HG02642 (cell line): ENCODE results near the gene BTBD6.

Source experiments
- ATAC-seq: cut with Tn5 transposase; IDR thresholded peaks from one replicate; pipeline ENCODE4 v1.9.1; 2021; ENCODE audit warnings: mild to moderate bottlenecking; ENCODE audit not compliant: unreplicated experiment, poor library complexity

The BTBD6 gene

DNA sequence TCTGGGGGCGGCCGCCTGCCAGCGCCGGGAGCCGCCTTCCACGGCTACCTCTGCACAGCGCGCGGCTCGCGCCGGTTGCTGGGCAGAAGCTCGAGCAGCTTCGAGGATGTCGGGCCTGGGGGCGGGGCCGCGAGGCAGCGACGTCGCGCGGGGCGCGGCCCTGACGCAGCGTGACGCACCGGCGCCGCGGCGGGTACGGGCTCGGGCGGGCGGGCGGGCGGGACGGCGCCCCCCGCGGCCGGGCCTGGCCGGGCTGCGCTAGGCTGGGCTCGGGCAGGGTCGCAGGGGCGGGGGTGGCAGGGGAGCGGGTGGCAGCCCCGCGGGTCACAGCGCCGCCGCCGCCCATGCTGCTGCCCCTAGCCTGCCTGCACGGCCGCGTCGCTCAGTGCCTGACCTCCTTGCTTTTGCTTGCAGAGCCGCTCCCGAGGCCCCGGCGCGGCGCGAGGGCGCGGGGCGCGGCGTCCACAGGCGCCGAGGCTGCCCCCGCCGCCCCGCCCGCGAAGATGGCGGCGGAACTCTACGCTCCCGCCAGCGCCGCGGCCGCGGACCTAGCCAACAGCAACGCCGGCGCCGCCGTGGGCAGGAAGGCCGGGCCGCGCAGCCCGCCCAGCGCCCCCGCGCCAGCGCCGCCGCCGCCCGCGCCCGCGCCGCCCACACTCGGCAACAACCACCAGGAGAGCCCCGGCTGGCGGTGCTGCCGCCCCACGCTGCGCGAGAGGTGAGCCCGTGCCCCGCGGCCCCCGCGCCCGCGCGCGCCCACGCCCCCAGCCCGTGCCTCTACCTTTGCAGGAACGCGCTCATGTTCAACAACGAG, at the start of gene BTBD6:
Gene BTBD6 (plus strand): TSS at position 166 of the 814 bp plus-strand sequence. CDS start 179 bp downstream, at position 345.
- ATAC-seq: peak; percentile 92

DNA sequence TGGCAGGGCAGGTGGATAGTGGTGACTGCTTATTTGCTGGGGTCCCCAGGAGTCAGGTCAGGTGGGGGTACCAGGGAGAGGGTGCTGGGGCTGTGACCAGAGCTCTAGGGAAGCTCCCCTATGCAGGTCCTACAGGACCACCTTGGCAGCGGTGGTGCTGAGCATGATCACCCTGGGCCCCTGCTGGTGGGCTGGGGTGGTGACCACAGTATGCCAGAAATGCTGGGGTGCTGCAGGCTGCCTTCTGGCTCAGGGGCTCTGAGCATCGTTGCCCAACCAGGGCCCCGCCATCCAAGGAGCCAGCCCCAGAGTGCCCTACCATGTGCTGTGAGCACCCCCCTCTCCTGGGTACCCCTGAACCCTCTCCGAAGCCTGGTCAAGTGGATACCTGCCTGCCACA, 49.7 kb upstream of the BTBD6 start:
- ATAC-seq: no peak

DNA sequence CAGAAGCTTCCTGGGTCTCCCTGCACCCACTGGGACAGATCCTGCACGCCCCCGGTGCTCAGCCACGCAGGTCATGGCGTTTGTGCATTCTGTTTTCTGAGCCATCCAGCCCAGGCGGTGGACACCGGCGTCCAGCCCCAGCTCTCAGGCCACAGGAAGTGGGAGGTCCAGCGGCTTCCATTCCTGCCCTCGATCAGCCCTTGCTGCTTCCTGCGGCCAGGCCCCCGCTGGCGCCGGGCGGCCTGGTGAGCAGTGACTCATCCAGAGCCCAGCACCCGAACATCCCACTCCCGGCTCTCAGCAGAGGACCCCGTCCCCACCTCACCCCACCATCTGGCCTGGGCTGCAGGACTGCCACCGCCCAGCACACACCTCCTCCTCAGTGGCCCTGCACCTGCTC, 49.2 kb upstream of the BTBD6 start:
- ATAC-seq: no peak

DNA sequence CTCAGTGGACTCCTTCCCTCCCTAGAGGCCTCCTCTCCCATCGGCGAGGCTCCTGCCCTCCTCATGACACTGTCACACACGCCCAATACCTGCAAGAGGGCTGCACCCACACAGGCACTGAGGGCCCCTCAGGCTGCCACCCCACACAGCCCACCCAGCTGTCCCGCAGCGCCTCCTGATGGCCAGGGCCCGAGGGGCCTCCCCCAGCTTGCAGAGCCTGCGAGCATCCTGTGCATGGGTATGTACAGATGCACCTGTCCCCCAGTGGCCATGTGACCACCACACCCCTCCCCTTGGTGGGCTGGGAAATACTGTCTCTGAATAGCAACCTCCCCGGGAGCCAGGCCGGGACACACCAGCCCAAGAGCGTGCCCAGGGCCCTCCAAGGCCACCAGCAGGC, 48.3 kb upstream of the BTBD6 start:
- no peak for ATAC-seq

DNA sequence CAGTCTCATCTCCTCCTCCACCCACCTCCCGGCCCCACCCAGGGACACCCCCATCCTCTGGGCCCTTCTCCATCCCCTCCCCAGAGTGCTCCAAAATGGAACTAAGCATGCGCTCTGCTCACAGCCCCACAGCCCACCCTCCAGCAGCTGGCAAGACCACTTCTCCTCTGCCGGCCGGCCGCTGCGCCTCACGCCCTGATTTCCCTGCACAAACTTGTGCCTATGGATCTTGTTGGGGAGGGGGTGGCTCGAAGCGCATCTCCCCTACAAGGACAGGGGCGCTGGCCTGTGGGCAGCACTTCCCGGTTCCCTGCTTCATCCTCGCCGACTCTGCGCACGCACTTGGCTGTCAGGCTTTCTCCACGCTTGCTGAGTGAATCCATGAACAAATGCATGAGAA, 47.7 kb upstream of the BTBD6 start:
- ATAC-seq: no peak

DNA sequence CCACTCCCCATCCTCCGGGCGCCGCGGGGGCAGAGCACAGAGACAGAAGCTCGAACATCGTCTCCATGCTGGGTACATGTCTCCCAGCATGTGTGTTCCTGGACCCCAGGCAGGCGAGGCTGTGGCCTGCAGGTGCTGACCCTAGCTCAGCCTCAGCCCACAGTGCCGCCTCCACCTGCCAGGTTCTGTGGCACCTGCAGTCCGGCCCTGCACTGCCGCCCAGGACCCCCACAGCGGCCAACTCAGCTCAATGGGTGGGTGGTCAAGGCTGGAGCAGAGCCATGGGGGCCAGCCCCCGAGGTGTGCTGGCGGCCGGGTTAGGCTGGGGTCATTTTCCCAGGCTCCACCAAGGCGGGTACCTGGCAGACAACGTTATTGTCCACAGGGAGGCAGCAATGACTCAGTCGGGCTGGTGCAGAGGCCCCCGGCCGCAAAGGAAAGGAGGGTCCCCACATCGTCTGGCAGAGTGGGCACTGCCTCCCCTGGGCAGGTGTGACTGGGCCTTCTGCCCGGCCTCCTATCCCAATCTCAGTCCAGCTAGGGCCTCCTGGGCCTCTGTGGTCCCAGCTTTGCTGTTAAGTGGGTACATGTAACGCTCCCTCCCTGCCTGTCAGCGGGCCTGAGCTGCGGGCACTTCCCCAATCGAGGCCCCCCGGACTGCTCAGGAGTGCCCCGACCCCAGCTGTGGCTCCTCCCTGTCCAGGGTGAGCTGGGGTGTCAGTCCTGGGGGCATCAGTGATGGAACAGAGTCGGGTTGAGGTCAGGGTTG, 47.0 kb upstream of the BTBD6 start:
- no peak for ATAC-seq

DNA sequence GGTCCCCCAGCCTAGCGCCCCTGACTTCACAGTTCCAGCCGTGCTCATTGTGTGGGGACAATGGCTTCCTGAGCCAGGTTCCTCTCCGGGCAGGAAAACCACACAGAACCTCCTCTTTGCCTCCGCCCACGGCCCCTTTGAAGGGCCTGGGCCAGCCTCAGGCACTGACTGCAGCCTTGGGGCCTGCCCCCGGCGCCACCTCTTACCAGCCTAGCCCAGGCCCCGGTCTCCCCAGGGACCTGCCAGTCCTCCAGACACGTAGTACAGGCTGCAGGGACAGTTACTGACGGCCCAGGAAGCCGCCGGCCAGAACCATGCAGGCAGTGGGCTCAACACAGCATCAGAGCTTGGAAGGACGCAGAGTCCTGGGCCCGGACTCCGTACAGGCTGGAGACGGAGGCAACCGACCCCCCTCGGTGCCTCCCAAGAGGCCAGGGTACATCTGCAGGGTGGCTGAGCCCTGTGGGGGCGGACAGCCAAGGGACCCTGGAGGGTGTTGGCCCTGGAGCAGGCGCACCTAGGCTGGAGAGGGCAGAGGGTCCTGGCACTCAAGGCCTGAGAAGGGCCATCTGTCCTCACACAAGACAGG, 46.3 kb upstream of the BTBD6 start:
- ATAC-seq: no peak

DNA sequence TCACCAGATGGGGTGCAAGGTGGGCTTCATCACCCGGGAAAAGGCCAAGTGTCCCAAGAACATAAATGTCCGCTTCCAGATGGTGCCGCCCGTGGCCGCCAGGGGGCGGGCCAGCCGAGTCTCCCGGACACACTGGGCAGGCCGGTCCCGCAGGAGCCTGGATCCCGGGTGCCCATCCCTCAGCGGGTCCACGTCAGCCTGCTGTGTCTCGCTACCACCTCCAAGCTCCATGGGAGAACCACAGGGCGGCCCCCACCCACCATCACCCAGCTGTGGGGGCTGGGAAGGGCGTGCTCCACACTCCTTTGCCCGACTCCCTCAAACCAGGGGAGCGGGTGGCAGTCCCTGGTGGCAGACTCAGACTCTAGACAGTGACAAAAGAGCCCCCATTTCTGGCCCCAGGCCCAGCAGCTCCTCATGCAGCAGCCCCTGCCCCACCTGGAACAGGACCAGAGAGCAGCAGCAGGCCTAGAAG, 45.2 kb upstream of the BTBD6 start:
- ATAC-seq: no peak

DNA sequence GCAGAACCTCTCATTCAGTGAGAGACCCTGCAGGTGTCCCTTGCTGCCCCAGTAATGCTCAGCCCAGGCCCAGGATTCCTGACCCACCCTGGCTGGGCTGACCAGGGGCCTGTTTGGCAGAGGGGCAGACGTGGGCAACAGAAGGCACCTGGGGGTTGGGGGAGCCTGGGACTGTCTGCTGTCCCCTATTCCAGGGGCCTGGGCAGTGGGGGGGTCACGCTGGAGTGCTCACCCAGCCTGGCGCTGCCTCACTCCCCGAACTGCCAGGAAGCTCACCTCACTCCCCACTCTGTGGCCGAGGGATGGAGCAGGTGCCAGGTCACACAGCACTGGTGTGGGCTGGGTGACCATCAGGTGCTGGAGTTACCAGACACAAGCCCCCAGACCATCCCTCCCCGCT, 44.6 kb upstream of the BTBD6 start:
- ATAC-seq: no peak

DNA sequence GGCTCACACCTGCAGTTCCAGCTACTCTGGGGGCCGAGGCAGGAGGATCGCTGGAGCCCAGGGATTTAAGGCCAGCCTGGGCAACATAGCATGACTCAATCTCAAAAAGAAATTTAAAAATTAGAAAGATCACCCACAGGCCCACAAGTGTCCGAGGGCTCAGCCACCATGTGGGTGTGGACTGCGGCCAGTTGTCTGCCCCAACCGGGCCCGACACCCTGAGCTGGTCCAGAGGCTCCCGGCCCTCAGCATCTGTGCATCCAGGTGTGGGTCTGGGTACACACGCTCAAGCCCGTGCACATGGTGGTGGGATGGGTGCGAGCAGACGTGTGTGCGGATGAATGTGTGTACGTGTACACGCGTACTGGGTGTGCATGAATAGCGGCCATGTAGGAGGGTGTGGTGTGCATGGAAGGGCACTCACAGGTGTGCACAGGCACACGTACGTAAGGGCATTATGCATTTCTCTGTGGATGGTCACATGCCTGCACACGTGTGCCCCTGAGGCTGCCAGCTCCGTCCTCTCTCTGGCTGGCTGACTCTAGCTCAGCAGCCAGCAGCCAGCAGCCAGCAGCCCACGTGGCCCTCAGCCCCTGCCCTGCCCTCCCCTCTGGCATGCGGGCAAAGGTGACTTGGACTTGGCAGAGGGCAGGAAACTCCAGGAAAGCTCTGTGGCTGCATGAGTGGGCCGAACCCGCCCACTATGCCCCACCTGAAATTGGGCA, 44.0 kb upstream of the BTBD6 start:
- no peak for ATAC-seq

DNA sequence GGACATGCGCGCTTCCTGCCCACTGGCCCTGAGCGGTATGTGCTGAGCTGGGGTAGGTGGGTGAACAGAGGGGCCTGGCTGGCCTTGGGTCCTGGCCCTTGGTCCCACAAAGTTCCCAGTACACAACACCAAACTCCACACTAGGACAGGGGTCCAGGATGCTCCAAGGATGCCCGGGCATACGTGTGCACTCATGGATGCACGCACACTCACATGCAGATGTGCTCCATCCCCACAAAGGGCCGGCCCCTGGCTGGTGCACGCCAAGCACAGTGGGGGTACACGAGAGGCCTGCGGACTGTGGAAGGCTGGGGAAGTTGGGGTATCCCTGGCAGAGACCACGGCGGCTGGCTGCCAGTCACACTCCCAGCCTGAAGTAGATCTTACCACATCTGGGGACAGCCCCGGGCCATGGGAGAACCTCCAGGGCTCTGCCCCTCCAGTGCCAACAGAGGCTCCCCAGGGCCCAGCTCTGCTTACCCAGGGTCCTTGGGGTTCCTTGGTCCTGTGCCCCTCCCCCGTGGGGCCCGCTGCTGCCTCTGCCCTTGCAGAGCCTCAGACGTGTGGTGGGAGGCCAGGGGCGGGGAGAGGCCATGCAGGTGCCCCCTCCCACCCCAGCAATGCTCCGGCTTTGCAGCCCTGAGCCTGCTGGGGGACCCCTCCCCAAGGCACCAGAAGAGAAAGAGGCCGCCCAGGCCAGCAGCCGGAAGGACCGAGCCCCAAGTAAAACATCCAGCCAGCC, 43.2 kb upstream of the BTBD6 start:
- ATAC-seq: no peak

DNA sequence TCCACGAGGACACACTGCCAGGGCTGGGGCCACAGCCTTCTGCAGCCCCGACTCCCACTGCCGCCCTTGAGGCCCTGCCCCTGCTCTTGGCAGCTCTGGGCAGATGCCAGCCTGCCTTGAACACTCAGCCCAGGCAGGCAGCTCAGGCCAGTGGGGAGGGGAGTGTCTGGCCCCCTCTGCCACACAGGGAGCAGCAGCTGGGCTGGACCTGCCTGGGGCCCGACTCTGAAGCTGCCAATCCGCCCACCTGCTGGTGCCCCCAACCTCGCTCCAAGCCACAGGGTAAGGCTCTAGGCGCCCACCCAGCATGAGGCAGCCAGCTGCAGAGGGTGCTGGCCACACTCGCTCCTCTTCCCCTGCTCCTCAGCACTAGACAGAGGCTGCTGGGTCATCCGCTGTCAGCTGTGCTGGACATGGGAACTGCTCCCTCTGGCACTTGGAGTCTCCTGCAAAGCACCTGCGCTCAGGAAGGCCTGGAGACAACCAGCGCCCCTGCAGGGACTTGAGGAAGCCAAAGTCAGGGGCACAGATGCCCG, 42.6 kb upstream of the BTBD6 start:
- ATAC-seq: no peak

DNA sequence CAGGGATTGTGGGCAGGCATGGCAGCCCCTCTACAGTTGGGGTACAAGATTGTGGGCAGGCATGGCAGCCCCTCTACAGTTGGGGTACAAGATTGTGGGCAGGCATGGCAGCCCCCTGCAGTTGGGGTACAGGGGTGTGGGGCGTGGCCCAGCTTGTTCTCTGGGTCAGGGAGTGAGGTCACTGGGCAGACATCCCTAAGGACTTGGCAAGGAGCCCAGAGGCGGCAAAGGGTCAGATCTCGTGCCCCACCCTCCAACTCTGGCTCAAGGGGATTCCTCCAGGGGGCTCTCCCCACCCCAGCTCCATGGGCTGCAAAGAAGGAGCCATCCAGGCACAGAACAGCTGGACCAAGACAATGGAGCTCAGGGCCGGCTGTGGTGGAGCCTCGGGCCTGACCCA, 41.5 kb upstream of the BTBD6 start:
- ATAC-seq: no peak

DNA sequence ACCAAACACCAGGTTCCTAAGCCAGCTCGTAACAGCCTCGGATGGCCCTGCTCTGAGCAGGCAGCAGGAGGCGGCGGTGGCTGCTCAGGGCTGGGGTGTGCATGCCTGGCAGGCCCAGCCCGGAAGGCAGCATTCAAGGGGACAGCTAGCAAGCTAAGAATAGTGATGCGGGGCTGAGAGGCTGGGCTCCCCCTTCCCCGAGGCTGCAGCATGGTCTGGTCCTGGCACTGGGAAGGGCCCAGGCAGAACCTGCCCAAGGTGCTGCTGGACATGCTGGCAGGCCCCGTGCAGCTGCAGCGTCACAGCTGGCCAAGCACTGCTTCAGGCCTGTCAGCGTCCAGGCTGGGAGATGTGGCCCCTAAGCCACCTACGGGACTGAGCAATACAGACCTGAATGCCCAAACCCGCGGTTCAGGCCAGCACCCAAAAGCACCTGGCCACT, 40.9 kb upstream of the BTBD6 start:
- ATAC-seq: no peak

DNA sequence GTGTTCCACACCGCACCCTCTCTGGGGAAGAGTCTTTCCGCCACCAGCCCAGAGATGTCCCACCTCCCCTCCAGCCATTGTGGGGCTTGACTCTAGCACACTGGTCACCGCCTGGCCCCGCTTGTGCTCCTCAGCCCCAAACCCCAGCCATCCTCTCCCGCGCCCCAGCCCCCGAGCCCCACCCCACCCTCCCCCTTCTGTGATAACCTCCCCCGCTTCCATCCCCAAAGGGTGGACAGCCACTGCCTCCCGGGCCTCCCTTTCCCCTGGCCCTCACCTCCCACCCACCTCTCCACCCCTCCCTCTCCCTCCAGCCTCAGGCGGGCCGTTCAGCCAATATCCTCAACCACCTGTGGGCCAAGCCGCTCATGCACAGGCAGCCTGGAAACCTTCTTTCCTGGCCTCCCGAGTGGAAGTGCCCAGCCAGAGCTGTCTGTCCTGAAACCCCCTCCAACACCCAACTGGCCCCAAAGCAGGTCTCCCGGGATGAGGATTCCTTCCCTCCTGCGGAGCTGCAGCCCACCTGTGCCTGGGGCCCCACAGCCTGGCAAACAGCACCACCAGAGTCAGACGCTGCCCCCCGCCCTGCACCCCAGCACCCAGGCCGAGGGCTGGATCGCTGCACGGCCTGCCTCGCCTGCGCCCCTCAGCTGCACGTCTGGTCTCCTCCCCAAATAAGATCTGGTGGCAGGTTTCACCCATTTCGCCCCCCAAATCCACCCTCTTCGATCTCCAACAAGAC, 40.2 kb upstream of the BTBD6 start:
- no peak for ATAC-seq

DNA sequence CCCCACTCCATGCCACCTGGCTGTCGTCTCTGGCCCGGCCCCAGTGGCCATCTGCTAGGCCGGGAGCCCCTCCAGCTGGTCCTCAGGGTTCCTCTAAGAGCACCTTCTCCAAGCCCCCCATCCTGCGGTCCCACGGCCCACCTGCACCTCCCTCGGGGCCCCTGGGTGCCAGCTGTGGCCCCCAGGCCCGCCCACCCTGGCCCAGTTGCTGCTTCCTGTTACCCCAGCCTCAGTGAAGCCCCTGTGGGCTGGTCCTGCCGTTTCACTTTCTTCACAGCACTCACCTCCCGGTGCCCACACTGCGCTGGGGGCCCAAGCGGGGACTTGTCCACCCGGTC, 39.6 kb upstream of the BTBD6 start:
- ATAC-seq: no peak

DNA sequence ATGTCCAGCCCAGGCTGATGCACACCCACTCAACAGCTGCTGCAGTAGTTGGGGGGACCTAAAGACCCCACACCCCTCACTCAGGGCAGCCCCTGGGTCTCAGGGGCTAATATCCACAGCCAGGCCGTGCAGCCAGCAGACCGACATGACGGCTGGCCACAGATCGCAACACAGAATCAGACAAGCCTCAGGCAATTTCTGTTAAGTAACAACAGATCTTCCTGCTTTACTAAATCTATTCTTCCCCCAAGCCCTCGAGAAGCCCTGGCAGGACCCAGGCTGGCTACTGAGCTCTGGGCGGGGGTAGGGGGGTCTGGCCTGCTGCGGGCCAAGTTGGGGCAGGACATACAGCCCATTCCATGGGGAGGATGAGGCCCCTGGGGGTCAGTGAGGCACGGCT, 39.2 kb upstream of the BTBD6 start:
- no peak for ATAC-seq

DNA sequence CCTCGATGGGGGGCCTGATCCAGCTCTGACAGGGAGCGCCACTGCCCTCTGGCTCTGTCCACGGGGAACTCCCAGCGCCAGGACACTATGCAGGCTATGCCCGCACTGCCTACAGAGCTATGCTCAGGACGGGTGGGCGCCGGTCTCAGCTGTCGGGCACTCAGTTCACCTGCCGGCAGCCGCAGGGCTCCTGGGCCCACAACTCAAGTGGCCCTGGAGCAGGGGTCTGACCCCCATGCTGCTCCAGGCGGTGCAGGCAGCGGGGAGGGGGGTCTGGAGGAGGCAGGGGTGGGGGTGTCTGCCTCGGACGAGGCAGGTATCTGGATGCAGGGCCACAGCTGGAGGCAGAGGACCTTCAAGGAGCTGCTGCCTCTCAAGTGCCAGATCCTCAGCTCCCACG, 38.7 kb upstream of the BTBD6 start:
- no peak for ATAC-seq
